Mesenchymal stem cell (in vitro differentiated cells and primary cell): ENCODE results near the gene VPS41.

ENCODE experiments used
- DNase-seq: peaks from one replicate; pipeline ENCODE4 v3.0.0-alpha.2; 2013
- H2AFZ ChIP-seq: one replicate; pipeline ENCODE4 v1.6.1; 2013; ENCODE audit warnings: low read depth, mild to moderate bottlenecking, control low read depth, inconsistent platforms, low read length, moderate library complexity
- H2AK5ac ChIP-seq: 2 replicates; pipeline ENCODE4 v1.6.1; 2013; ENCODE audit warnings: low read length, moderate library complexity, mild to moderate bottlenecking, inconsistent platforms; ENCODE audit not compliant: severe bottlenecking
- H2BK120ac ChIP-seq: one replicate; pipeline ENCODE4 v1.6.1; 2013; ENCODE audit warnings: low read depth, mild to moderate bottlenecking, inconsistent platforms, low read length, moderate library complexity
- H2BK12ac ChIP-seq, 2 experiments: one replicate each; pipeline ENCODE4 v1.6.1; 2013; ENCODE audit warnings: inconsistent platforms in 2 of 2, low read length in 2 of 2, mild to moderate bottlenecking in 2 of 2, moderate library complexity in 2 of 2, control low read depth in 1 of 2
- H2BK15ac ChIP-seq: one replicate; pipeline ENCODE4 v1.6.1; 2013; ENCODE audit warnings: mild to moderate bottlenecking, low read depth, inconsistent platforms; ENCODE audit not compliant: poor library complexity, severe bottlenecking
- H2BK5ac ChIP-seq: 2 replicates; pipeline ENCODE4 v1.6.1; 2013; ENCODE audit warnings: low read depth, mild to moderate bottlenecking, low read length, control low read depth, inconsistent platforms; ENCODE audit not compliant: poor library complexity, severe bottlenecking
- H3K14ac ChIP-seq, 2 experiments: one replicate each; pipeline ENCODE4 v1.6.1; 2013; ENCODE audit warnings: inconsistent platforms in 2 of 2, low read length in 2 of 2, control low read depth in 1 of 2, mild to moderate bottlenecking in 1 of 2, moderate library complexity in 1 of 2
- H3K18ac ChIP-seq, 2 experiments: one replicate each; pipeline ENCODE4 v1.6.1; 2013; ENCODE audit warnings: inconsistent platforms in 2 of 2, low read length in 2 of 2, control low read depth in 1 of 2, low read depth in 1 of 2, mild to moderate bottlenecking in 1 of 2
- H3K23ac ChIP-seq, 2 experiments: one replicate each; pipeline ENCODE4 v1.6.1; 2013; ENCODE audit warnings: inconsistent platforms in 2 of 2, low read length in 2 of 2, mild to moderate bottlenecking in 2 of 2, moderate library complexity in 2 of 2, control low read depth in 1 of 2
- H3K27ac ChIP-seq: 2 replicates; pipeline ENCODE4 v1.5.1; 2013; ENCODE audit warnings: mild to moderate bottlenecking, moderate library complexity, low read length, control low read depth, inconsistent platforms; ENCODE audit not compliant: poor library complexity, severe bottlenecking
- H3K27me3 ChIP-seq, 2 experiments: 2 replicates each; pipeline versions ENCODE4 v1.6.1 to v1.7.0; 2013; ENCODE audit warnings: low read length in 2 of 2, mild to moderate bottlenecking in 2 of 2, moderate library complexity in 2 of 2, control low read depth in 1 of 2, inconsistent platforms in 1 of 2; ENCODE audit not compliant: control insufficient read depth in 1 of 2, insufficient read depth in 1 of 2
- H3K36me3 ChIP-seq, 2 experiments: 2 replicates each; pipeline versions ENCODE4 v1.6.1 to v1.7.0; 2013; ENCODE audit warnings: low read length in 2 of 2, control low read depth in 1 of 2, inconsistent platforms in 1 of 2, low read depth in 1 of 2, mild to moderate bottlenecking in 1 of 2; ENCODE audit not compliant: insufficient read depth in 2 of 2, control insufficient read depth in 1 of 2
- H3K4ac ChIP-seq, 2 experiments: one replicate each; pipeline ENCODE4 v1.6.1; 2013; ENCODE audit warnings: inconsistent platforms in 2 of 2, low read length in 2 of 2, mild to moderate bottlenecking in 2 of 2, moderate library complexity in 2 of 2, control low read depth in 1 of 2, low read depth in 1 of 2
- H3K4me1 ChIP-seq: 2 replicates; pipeline ENCODE4 v1.6.1; 2013; ENCODE audit warnings: low read depth, low read length, control low read depth; ENCODE audit not compliant: control insufficient read depth, insufficient read depth
- H3K4me2 ChIP-seq: 2 replicates; pipeline ENCODE4 v1.6.1; 2013; ENCODE audit warnings: low read length, mild to moderate bottlenecking, inconsistent platforms; ENCODE audit not compliant: poor library complexity, severe bottlenecking
- H3K4me3 ChIP-seq, 2 experiments: 2 replicates each; pipeline versions ENCODE4 v1.5.1 to v1.7.0; 2013; ENCODE audit warnings: low read length in 2 of 2, mild to moderate bottlenecking in 2 of 2, control low read depth in 1 of 2, low read depth in 1 of 2; ENCODE audit not compliant: insufficient read depth in 1 of 2
- H3K79me1 ChIP-seq: replicated peaks from 2 replicates; pipeline ENCODE4 v1.6.1; 2013; ENCODE audit warnings: mild to moderate bottlenecking, control low read depth, low read length, inconsistent platforms; ENCODE audit not compliant: poor library complexity, severe bottlenecking
- H3K9ac ChIP-seq: 2 replicates; pipeline ENCODE4 v1.7.0; 2013; ENCODE audit warnings: mild to moderate bottlenecking, low read length, moderate library complexity
- H3K9me3 ChIP-seq: 2 replicates; pipeline ENCODE4 v1.7.0; 2013; ENCODE audit warnings: mild to moderate bottlenecking, low read length; ENCODE audit not compliant: control insufficient read depth
- H4K8ac ChIP-seq: one replicate; pipeline ENCODE4 v1.6.1; 2013; ENCODE audit warnings: inconsistent platforms, mild to moderate bottlenecking, low read length, moderate library complexity
- H4K91ac ChIP-seq: one replicate; pipeline ENCODE4 v1.6.1; 2013; ENCODE audit warnings: mild to moderate bottlenecking, low read length, inconsistent platforms
- WGBS: methylation state at CpG from one replicate; pipeline ENCODE4 v1.1.7; 2013; ENCODE audit warnings: mixed read lengths; 5-methylcytosine and 5-hydroxymethylcytosine counted together

Gene VPS41

DNA sequence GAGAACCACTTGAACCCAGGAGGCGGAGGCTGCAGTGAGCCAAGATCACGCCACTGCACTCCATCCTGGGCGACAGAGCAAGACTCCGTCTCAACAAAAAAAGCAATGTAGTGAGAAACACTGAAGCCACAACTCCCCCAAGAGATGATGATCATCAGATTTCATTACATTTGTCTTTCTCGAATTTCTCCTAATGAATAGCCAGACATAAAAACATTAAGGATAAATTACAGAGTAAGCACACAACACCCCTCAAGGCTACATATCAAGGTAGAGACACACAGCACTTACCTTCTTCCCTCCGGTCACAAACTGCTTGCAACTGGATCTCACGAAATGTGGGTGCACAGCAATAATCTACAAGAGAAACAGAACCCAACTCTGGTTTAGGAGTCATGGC, 91.5 kb downstream of the VPS41 start:
- Histone ChIP-seq H3K9me3 (peaks cover under 1% of the 10 kb centered on the region), H3K4ac (no peak overlapping the region)

DNA sequence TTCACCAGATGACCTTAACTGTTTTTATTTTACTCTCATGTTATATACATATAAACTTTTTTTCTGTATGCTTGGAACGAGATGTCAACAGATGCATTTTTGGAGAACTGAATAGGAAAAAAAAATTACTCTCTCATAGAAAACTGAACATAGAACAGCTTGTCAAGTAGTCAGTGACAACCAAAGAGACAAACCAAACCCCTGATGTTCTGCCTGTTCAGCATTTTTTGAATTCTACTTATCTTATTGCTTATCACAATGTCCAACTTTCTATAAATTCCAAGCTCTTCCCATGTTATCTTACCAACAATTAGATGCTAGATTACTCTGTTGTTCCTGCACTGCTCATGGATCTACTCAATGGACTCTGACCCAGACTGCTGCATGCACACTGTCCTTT, 95.2 kb downstream of the VPS41 start:
- Histone ChIP-seq H3K14ac (no peak overlapping the region), H3K9me3 (no peaks in the 10 kb centered on the region), H2AK5ac (no peak overlapping the region), H3K4me3 (no peak overlapping the region), H3K79me1 (peaks cover 4% of the 10 kb centered on the region), H3K4me1 (no peaks in the 10 kb centered on the region), H2BK120ac (no peak overlapping the region), H2BK12ac (no peak overlapping the region), H3K23ac (no peak overlapping the region), H3K4ac (no peak overlapping the region), H3K4me2 (no peak overlapping the region), H3K9ac (no peak overlapping the region), H3K27me3 (no peaks in the 10 kb centered on the region), H4K91ac (no peak overlapping the region), H3K27ac (no peak overlapping the region), H3K36me3 (peaks cover 10 to 15% of the 10 kb centered on the region in 2 experiments), H2BK15ac (no peak overlapping the region), H2AFZ (no peak overlapping the region), H2BK5ac (no peak overlapping the region), H3K18ac (no peak overlapping the region), H4K8ac (no peak overlapping the region)
- WGBS = 100% methylated on average over 1 of the region's 1 CpG
- no peak for DNase-seq

More for the DNA sequence above, 91.5 kb downstream of the VPS41 start:
- H2BK120ac ChIP-seq = no peak overlapping the region
- no peak overlapping the region for H2BK5ac ChIP-seq
- no peak overlapping the region for H2BK12ac ChIP-seq
- H3K4me1 ChIP-seq = no peaks in the 10 kb centered on the region
- H3K18ac ChIP-seq = no peak overlapping the region
- H3K79me1 ChIP-seq = peaks cover 7% of the 10 kb centered on the region
- no peak overlapping the region for H3K14ac ChIP-seq
- H2AK5ac ChIP-seq = no peak overlapping the region
- no peak overlapping the region for H3K9ac ChIP-seq
- 97% methylated on average over 7 of the region's 7 CpGs for WGBS
- no peak for DNase-seq
- no peak overlapping the region for H2BK15ac ChIP-seq
- no peak overlapping the region for H4K91ac ChIP-seq
- no peaks in the 10 kb centered on the region for H3K27me3 ChIP-seq
- H3K36me3 ChIP-seq = peaks cover 10 to 28% of the 10 kb centered on the region in 2 experiments
- H2AFZ ChIP-seq = no peak overlapping the region
- no peak overlapping the region for H3K4me2 ChIP-seq
- H3K23ac ChIP-seq = no peak overlapping the region
- H3K27ac ChIP-seq = no peak overlapping the region
- no peak overlapping the region for H3K4me3 ChIP-seq
- H4K8ac ChIP-seq = no peak overlapping the region

DNA sequence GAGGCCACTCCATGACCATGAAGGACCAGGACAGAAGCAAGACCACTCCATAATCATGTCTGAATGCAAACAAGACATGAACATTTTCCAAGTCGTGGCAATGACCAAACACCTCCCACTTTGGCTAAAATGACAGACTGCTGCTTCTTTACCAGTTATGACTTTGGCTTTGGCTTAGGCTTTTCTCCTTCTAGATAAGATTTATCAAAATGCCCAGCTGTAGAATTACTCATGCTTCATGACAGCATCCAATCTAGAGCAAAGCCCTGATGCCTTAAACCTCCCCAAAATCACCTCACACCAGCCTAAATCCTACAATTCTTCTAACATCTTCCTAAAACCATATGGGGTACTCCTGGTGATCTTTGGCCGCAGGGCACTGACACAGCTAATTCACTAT, 102.1 kb downstream of the VPS41 start:
- H3K4me1 ChIP-seq = no peaks in the 10 kb centered on the region
- H3K4me3 ChIP-seq = no peak overlapping the region
- no peak overlapping the region for H3K23ac ChIP-seq
- H3K36me3 ChIP-seq = peaks cover 0 to 8% of the 10 kb centered on the region in 2 experiments
- no peak overlapping the region for H2BK5ac ChIP-seq
- H4K8ac ChIP-seq = no peak overlapping the region
- H2AFZ ChIP-seq = no peak overlapping the region
- H3K9ac ChIP-seq = no peak overlapping the region
- no peak overlapping the region for H3K27ac ChIP-seq
- no peak overlapping the region for H3K4ac ChIP-seq
- H3K18ac ChIP-seq = no peak overlapping the region
- H4K91ac ChIP-seq = no peak overlapping the region
- H3K27me3 ChIP-seq = no peaks in the 10 kb centered on the region
- H3K4me2 ChIP-seq = no peak overlapping the region
- DNase-seq = no peak
- no peak overlapping the region for H2BK15ac ChIP-seq
- no peak overlapping the region for H2BK120ac ChIP-seq
- H3K14ac ChIP-seq = no peak overlapping the region
- H3K9me3 ChIP-seq = no peaks in the 10 kb centered on the region
- no peak overlapping the region for H2AK5ac ChIP-seq
- 95% methylated on average over 2 of the region's 2 CpGs for WGBS
- H2BK12ac ChIP-seq = no peak overlapping the region
- no peaks in the 10 kb centered on the region for H3K79me1 ChIP-seq

DNA sequence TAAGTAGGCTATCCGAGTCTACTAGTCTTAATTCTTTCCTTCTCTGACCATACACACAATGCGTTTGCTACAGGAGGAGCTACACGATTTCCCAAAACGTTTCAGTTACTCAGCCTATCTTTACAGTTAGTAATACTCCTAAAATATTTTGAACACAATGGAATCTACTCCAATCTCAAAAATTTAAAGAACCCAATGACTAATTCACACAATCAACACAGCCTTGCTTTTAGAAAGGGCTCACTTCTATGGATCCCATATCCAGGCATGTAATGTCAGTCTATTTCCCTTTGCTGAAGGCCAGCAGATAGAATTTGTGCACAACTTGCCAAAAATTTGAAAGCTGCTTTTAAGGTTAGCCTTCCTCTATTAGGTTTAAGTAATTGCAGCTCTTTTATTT, 107.2 kb downstream of the VPS41 start:
- WGBS = 68% methylated on average over 4 of the region's 4 CpGs
- Histone ChIP-seq H2BK5ac (no peak overlapping the region), H3K18ac (no peak overlapping the region), H4K91ac (no peak overlapping the region), H3K4me3 (no peak overlapping the region), H3K14ac (no peak overlapping the region), H3K4me1 (no peaks in the 10 kb centered on the region), H3K27me3 (no peaks in the 10 kb centered on the region), H3K36me3 (peaks cover 0 to 8% of the 10 kb centered on the region in 2 experiments), H4K8ac (no peak overlapping the region), H2AK5ac (no peak overlapping the region), H3K23ac (no peak overlapping the region), H3K4ac (no peak overlapping the region), H3K9me3 (no peaks in the 10 kb centered on the region), H3K9ac (no peak overlapping the region), H2BK120ac (no peak overlapping the region), H2AFZ (no peak overlapping the region), H2BK12ac (no peak overlapping the region), H3K4me2 (no peak overlapping the region), H2BK15ac (no peak overlapping the region), H3K79me1 (peaks cover 7% of the 10 kb centered on the region), H3K27ac (no peak overlapping the region)
- no peak for DNase-seq
